B cell (primary cell): ENCODE measurements around the gene SLC18B1. TPM values are rescaled to one million over a fixed set of nuclear protein-coding genes. Genes with fewer than 3 reads are reported as not detected.

Experiments used
- ATAC-seq: fragments of 200-7000 bp; cut with Tn5 transposase; one replicate; pipeline ENCODE4 v1.10.0; 2021; ENCODE audit warnings: low read depth, mild to moderate bottlenecking, moderate number of reproducible peaks, moderate library complexity
- CTCF ChIA-PET: fragments of 350-600 bp; sonication (Branson Sonifier 250); formaldehyde crosslinking; loops from one replicate; lab custom pipeline; 2021; ENCODE audit warnings: antibody characterized with exemption, inconsistent platforms; lab: Charles Lee
- POLR2A ChIA-PET: fragments of 350-600 bp; sonication (Branson Sonifier 250); formaldehyde crosslinking; loops from one replicate; lab custom pipeline; 2021; ENCODE audit warnings: antibody characterized with exemption; lab: Charles Lee
- DNase-seq: peaks from one replicate; pipeline ENCODE4 v3.0.0; 2013
- H2AFZ ChIP-seq: 2 replicates; pipeline ENCODE4 v1.6.1; 2012; ENCODE audit warnings: mild to moderate bottlenecking, low read depth, low read length; ENCODE audit not compliant: insufficient read depth, poor library complexity, severe bottlenecking
- H3K27ac ChIP-seq, 2 donors: 1 replicate in 1 of 2; 2 replicates in 1 of 2; pipeline ENCODE4 v1.5.1; 2012 to 2013; ENCODE audit warnings: low read length in 2 of 2, mild to moderate bottlenecking in 2 of 2, moderate library complexity in 1 of 2
- H3K27me3 ChIP-seq, 4 experiments: fragments of 200-600 bp in 1 of 4; sonication (generic) in 1 of 4; replicated peaks in 1 of 4; 1 replicate in 2 of 4; 2 replicates in 2 of 4; pipeline versions ENCODE4 v1.6.1 to v1.7.0; 2013 to 2016; ENCODE audit warnings: low read length in 3 of 4, mild to moderate bottlenecking in 2 of 4, mixed read lengths in 1 of 4, moderate library complexity in 1 of 4; ENCODE audit not compliant: insufficient read depth in 4 of 4, control insufficient read depth in 3 of 4; ENCODE audit errors: control extremely low read depth in 1 of 4
- H3K36me3 ChIP-seq, 2 experiments: replicated peaks in 1 of 2; 1 replicate in 1 of 2; 2 replicates in 1 of 2; pipeline versions ENCODE4 v1.6.1 to v1.7.1; 2013; ENCODE audit warnings: low read length in 1 of 2; ENCODE audit not compliant: insufficient read depth in 2 of 2, control insufficient read depth in 1 of 2; ENCODE audit errors: control extremely low read depth in 1 of 2, extremely low read depth in 1 of 2
- H3K4me1 ChIP-seq, 2 donors: fragments of 200-600 bp in 1 of 2; sonication (generic) in 1 of 2; 1 replicate in 1 of 2; 2 replicates in 1 of 2; pipeline versions ENCODE4 v1.5.1 to v1.6.1; 2013 to 2017; ENCODE audit warnings: low read length in 2 of 2; ENCODE audit not compliant: control insufficient read depth in 2 of 2, insufficient read depth in 2 of 2
- H3K4me2 ChIP-seq: replicated peaks from 2 replicates; pipeline ENCODE3; 2012; ENCODE audit warnings: mild to moderate bottlenecking, low read depth, low read length; ENCODE audit not compliant: poor library complexity, severe bottlenecking
- H3K4me3 ChIP-seq, 5 experiments: fragments of 200-600 bp in 1 of 5; sonication (generic) in 1 of 5; 1 replicate in 3 of 5; 2 replicates in 2 of 5; pipeline versions ENCODE4 v1.5.1 to v1.7.0; 2011 to 2016; ENCODE audit warnings: low read length in 4 of 5, mild to moderate bottlenecking in 4 of 5, low read depth in 2 of 5, control low read depth in 1 of 5, moderate library complexity in 1 of 5; ENCODE audit not compliant: insufficient read depth in 1 of 5; ENCODE audit errors: control extremely low read depth in 1 of 5, extremely low read depth in 1 of 5
- H3K79me2 ChIP-seq: fragments of 200-600 bp; sonication (generic); one replicate; pipeline ENCODE4 v1.6.0; 2016; ENCODE audit warnings: low read length; ENCODE audit not compliant: control insufficient read depth, insufficient read depth
- H3K9ac ChIP-seq: fragments of 200-600 bp; sonication (generic); 2 replicates; pipeline ENCODE4 v1.6.1; 2017; ENCODE audit warnings: mild to moderate bottlenecking, low read length, moderate library complexity
- H3K9me3 ChIP-seq, 3 donors: one replicate each; pipeline versions ENCODE4 v1.6.1 to v1.7.1; 2013; ENCODE audit warnings: low read length in 2 of 3; ENCODE audit not compliant: control insufficient read depth in 2 of 3, insufficient read depth in 1 of 3; ENCODE audit errors: control extremely low read depth in 1 of 3
- H4K20me1 ChIP-seq: 2 replicates; pipeline ENCODE4 v1.6.0; 2012; ENCODE audit warnings: mild to moderate bottlenecking, low read length; ENCODE audit not compliant: insufficient read depth, control insufficient read depth, poor library complexity, severe bottlenecking
- H3K27ac Mint-ChIP-seq: one replicate; pipeline ENCODE4 v1.8.0; 2021; ENCODE audit warnings: mixed read lengths
- H3K27me3 Mint-ChIP-seq: one replicate; pipeline ENCODE4 v1.8.0; 2021; ENCODE audit warnings: mixed read lengths
- H3K4me1 Mint-ChIP-seq: one replicate; pipeline ENCODE4 v1.8.0; 2021; ENCODE audit warnings: mixed read lengths
- H3K4me3 Mint-ChIP-seq: one replicate; pipeline ENCODE4 v1.8.0; 2021; ENCODE audit warnings: mixed read lengths
- H3K9me3 Mint-ChIP-seq: one replicate; pipeline ENCODE4 v1.8.0; 2022; ENCODE audit warnings: mixed read lengths; ENCODE audit not compliant: insufficient read depth
- CTCF ChIP-seq: fragments of 200-600 bp; IDR thresholded peaks from one replicate; pipeline ENCODE4 v1.8.0; 2022; ENCODE audit warnings: antibody characterized with exemption, mild to moderate bottlenecking
- EZH2 ChIP-seq: IDR thresholded peaks from 2 replicates; pipeline ENCODE4 v1.6.1; 2012; ENCODE audit warnings: borderline replicate concordance, low read depth, mild to moderate bottlenecking, moderate library complexity, low read length; ENCODE audit not compliant: insufficient read depth, poor library complexity, severe bottlenecking
- WGBS: methylation state at CpG from one replicate; pipeline ENCODE4 v1.1.5; 2013; ENCODE audit warnings: missing lambda C conversion rate; ENCODE audit not compliant: insufficient coverage; 5-methylcytosine and 5-hydroxymethylcytosine counted together
- intact Hi-C: fragments of 100-400 bp; cut with micrococcal nuclease; formaldehyde crosslinking; loops from one replicate; pipeline ENCODE4 v1.10.0; 2022
- polyA plus RNA-seq: library from polyadenylated mRNA; depleted of rRNA; stranded (reverse); fragments of >200 nt; gene quantifications from 2 replicates; pipeline ENCODE4 v1.2.3, GENCODE V29; 2012
- total RNA-seq, 2 donors: library from RNA; stranded (reverse); fragments of 120-200 nt in 1 of 2; gene quantifications; 1 replicate in 1 of 2; 2 replicates in 1 of 2; pipeline versions ENCODE4 v1.2.3 to v1.2.4, GENCODE V29; 2013 to 2022

SLC18B1 gene
- total and polyA plus RNA-seq, 2 donors (not counting 1 experiment from before 2014, with no cell fraction given), result 9.6 to 21.4 TPM

- CTCF ChIA-PET, result no interaction called here
Observed at GRCh38 chr6:132843316-132844035, 45.0 kb upstream of the SLC18B1 start.

More at GRCh38 chr6:132843316-132844035, 45.0 kb upstream of the SLC18B1 start:
- TF ChIP-seq EZH2 (no peak), CTCF (no peak)
- no peak for ATAC-seq
- POLR2A ChIA-PET, result no interaction called here
- H3K27ac Mint-ChIP-seq, result no peak overlapping the region
- H3K36me3 ChIP-seq, result no peaks in the 10 kb centered on the region
- H3K4me1 ChIP-seq, result no peaks in the 10 kb centered on the region
- H3K79me2 ChIP-seq, result no peaks in the 10 kb centered on the region
- no peak overlapping the region for H3K4me2 ChIP-seq
- H3K9me3 ChIP-seq, result no peaks in the 10 kb centered on the region
- no peak overlapping the region for H2AFZ ChIP-seq
- H3K9me3 Mint-ChIP-seq, result no peaks in the 10 kb centered on the region
- H3K4me1 Mint-ChIP-seq, result no peaks in the 10 kb centered on the region
- no peaks in the 10 kb centered on the region for H3K27me3 ChIP-seq
- H4K20me1 ChIP-seq, result no peaks in the 10 kb centered on the region
- DNase-seq, result no peak
- no peak overlapping the region for H3K4me3 Mint-ChIP-seq
- WGBS, result 100% methylated on average over 3 of the region's 8 CpGs
- no peak overlapping the region for H3K4me3 ChIP-seq
- peaks cover 22% of the 10 kb centered on the region for H3K27me3 Mint-ChIP-seq
- H3K9ac ChIP-seq, result no peak overlapping the region
- intact Hi-C loops, result no loop called here
- H3K27ac ChIP-seq, result no peak overlapping the region
